ENCODE data around the gene CARD11.

CARD11 gene

DNA sequence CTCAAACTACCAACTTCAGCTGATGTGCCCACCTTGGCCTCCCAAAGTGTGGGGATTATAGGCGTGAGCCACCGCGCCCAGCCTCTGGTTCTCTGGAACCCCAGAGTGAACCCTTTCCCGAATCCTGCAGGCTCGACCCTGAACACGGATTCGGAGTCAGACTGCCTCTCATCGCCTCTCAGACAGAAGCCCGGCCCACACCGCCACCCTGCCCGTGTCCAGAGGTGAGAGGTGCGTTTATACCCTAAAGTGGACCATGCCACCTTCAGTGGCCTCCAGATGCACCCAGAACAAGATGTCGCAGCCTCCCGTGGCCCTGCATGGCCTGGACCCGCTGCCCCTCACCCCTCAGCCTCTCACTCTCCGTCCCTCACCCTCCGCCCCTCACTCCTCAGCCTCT lies 134.6 kb downstream of the CARD11 start:
- TF ChIP-seq SIN3A (IDR thresholded peaks at IDR 0.05; ENCODE audit: borderline replicate concordance, insufficient read depth, low read length) (no peak), FOXP2 (optimal IDR thresholded peaks at IDR 0.05; ENCODE audit: borderline replicate concordance, extremely low read depth, extremely low read length, insufficient read depth) (no peak), POLR2AphosphoS5 (IDR thresholded peaks at IDR 0.05; ENCODE audit: low read depth, low read length) (no peak), TAF1 (IDR thresholded peaks at IDR 0.05; ENCODE audit: borderline replicate concordance, insufficient read depth, low read length) (no peak)
- TF ChIP-seq, protein P1, sequence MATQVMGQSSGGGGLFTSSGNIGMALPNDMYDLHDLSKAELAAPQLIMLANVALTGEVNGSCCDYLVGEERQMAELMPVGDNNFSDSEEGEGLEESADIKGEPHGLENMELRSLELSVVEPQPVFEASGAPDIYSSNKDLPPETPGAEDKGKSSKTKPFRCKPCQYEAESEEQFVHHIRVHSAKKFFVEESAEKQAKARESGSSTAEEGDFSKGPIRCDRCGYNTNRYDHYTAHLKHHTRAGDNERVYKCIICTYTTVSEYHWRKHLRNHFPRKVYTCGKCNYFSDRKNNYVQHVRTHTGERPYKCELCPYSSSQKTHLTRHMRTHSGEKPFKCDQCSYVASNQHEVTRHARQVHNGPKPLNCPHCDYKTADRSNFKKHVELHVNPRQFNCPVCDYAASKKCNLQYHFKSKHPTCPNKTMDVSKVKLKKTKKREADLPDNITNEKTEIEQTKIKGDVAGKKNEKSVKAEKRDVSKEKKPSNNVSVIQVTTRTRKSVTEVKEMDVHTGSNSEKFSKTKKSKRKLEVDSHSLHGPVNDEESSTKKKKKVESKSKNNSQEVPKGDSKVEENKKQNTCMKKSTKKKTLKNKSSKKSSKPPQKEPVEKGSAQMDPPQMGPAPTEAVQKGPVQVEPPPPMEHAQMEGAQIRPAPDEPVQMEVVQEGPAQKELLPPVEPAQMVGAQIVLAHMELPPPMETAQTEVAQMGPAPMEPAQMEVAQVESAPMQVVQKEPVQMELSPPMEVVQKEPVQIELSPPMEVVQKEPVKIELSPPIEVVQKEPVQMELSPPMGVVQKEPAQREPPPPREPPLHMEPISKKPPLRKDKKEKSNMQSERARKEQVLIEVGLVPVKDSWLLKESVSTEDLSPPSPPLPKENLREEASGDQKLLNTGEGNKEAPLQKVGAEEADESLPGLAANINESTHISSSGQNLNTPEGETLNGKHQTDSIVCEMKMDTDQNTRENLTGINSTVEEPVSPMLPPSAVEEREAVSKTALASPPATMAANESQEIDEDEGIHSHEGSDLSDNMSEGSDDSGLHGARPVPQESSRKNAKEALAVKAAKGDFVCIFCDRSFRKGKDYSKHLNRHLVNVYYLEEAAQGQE (IDR thresholded peaks at IDR 0.05; ENCODE audit: insufficient read depth in 1 of 2, low read depth in 2 of 2, low read length in 2 of 2), result no peak

DNA sequence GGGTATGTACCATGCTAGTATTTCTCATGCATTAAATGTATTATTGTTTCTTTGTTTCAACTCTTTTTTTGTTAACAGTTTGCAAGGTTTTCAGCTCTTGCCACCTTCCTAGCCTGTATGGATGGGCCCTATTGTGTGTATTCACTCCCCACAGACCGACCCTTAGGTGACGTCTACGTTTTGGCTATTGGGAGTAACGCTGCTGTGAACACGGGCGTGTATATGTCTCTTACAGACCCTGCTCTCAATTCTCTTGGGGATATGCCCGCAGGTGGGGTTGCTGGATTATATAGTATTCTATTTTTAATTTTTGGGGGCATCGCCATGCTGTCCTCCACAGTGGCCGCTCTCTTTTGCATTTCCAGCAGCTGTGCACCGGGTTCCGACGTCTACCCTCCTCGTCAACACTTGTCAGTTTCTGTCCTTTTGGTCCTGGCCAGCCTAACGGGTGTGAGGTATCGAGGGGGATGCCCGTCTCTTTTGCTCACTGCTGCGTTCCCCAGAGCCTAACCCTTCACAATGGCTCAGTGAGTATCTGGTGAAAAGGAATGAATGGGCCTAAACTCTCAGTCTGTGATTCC lies 135.5 kb downstream of the CARD11 start:
- no peak for TF ChIP-seq TAF1 (IDR thresholded peaks at IDR 0.05; ENCODE audit: borderline replicate concordance, insufficient read depth, low read length)
- TF ChIP-seq SIN3A (IDR thresholded peaks at IDR 0.05; ENCODE audit: borderline replicate concordance, insufficient read depth, low read length), result no peak
- no peak for TF ChIP-seq POLR2AphosphoS5 (IDR thresholded peaks at IDR 0.05; ENCODE audit: low read depth, low read length)

DNA sequence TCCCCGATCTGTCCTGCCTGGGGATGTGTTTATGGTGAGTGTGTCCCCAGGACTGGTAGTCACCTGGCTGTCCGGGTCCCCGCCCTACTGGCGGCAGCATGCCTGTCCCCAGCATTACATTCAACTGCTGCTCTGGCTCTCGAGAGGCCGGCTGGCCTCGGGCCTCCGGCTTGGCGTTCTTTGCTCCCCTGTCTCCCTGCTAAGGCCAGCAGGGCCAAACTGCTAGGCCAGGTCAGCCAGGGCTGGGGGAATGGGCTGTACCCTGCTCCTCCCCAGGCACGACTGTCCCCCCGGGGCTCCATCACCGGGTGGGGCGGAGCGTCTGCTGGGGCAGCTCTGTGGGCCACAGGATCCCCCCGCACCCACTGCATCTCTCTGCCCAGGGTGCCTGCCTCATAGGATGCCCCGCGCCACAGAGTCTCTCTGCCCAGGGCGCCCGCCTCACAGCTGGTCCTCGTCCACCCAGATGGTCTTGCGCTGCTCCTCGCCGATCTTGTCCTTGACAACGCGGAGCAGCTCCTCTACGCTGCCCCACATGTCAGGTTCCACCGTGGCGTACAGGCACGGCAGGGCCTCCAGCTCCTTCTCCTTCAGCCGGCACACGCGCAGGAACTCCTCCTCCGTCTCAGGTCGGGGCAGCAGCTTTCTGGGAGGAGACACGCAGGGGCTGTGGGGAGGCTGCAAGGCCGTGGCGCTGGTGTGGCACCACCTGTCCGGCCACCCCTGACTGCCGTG lies 137.3 kb downstream of the CARD11 start:
- TF ChIP-seq TAF1 (IDR thresholded peaks at IDR 0.05; ENCODE audit: borderline replicate concordance, insufficient read depth, low read length) (no peak), SIN3A (IDR thresholded peaks at IDR 0.05; ENCODE audit: borderline replicate concordance, insufficient read depth, low read length) (no peak), POLR2AphosphoS5 (IDR thresholded peaks at IDR 0.05; ENCODE audit: low read depth, low read length) (no peak), FOXP2 (optimal IDR thresholded peaks at IDR 0.05; ENCODE audit: borderline replicate concordance, extremely low read depth, extremely low read length, insufficient read depth) (no peak)
- TF ChIP-seq, protein P1 (IDR thresholded peaks at IDR 0.05; ENCODE audit: insufficient read depth in 1 of 2, low read depth in 2 of 2, low read length in 2 of 2), result no peak

DNA sequence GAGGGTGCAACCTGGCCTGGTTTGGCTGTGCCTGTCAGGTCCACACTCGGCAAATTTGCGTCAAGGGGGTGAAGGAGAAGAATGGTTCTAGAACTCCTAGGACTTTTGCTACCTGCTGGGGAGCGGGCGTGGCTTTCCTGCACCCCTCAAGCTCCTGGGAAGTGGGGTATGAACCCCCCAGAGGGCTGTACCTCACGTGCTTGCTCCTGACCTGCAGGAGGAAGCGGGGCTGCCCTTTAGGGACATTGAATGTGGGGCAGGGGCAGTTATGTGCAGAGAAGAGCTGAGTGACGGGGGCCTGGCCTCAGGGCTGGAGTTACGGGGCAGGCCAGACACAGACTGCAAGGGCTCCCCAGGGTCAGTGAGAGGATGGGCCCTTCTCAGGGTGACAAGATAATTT lies 138.2 kb downstream of the CARD11 start:
- no peak for TF ChIP-seq SIN3A (IDR thresholded peaks at IDR 0.05; ENCODE audit: borderline replicate concordance, insufficient read depth, low read length)
- no peak for TF ChIP-seq FOXP2 (optimal IDR thresholded peaks at IDR 0.05; ENCODE audit: borderline replicate concordance, extremely low read depth, extremely low read length, insufficient read depth)
- TF ChIP-seq TAF1 (IDR thresholded peaks at IDR 0.05; ENCODE audit: borderline replicate concordance, insufficient read depth, low read length), result no peak
- no peak for TF ChIP-seq POLR2AphosphoS5 (IDR thresholded peaks at IDR 0.05; ENCODE audit: low read depth, low read length)
- TF ChIP-seq, protein P1 (IDR thresholded peaks at IDR 0.05; ENCODE audit: insufficient read depth in 1 of 2, low read depth in 2 of 2, low read length in 2 of 2), result no peak

DNA sequence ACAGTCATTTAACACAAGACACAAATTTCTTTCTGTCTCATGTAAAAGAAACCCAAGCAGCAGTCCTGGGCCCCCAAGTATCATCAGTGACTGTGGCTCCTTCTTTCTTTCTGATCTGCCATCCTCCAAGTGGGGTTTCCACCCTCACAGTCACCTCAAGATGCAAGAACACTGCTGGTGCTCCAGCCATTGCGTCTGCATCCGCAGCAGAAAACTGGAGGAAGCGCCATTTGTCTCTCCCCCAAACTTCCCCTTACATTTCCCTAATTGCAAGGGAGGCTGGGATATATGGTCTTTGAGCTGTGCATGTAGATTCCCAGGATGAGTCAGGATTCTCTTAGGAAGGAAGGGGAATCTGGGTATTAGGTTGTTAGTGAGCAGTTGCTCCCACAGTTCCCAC lies 138.6 kb downstream of the CARD11 start:
- TF ChIP-seq TAF1 (IDR thresholded peaks at IDR 0.05; ENCODE audit: borderline replicate concordance, insufficient read depth, low read length) (no peak), FOXP2 (optimal IDR thresholded peaks at IDR 0.05; ENCODE audit: borderline replicate concordance, extremely low read depth, extremely low read length, insufficient read depth) (no peak), POLR2AphosphoS5 (IDR thresholded peaks at IDR 0.05; ENCODE audit: low read depth, low read length) (no peak), SIN3A (IDR thresholded peaks at IDR 0.05; ENCODE audit: borderline replicate concordance, insufficient read depth, low read length) (no peak)
- TF ChIP-seq, protein P1 (IDR thresholded peaks at IDR 0.05; ENCODE audit: insufficient read depth in 1 of 2, low read depth in 2 of 2, low read length in 2 of 2), result no peak

All from PFSK-1 (cell line).